Stimulated activated CD4-positive, alpha-beta T cell treated with anti-CD3 and anti-CD28 coated beads, Interleukin-12 subunit alpha, Interleukin-12 subunit beta, amount 100 ng/mL, for 4 hours (primary cell): ENCODE measurements around the gene TAPT1.
"Not testable (repeated sequence)": the region's sequence is repeated elsewhere in the genome, so short reads cannot be mapped to it uniquely, and the experiment has no call there.

Experiments used
- DNase-seq: peaks from one replicate; pipeline ENCODE4 v3.0.0-alpha.2; 2020

Gene TAPT1

DNA sequence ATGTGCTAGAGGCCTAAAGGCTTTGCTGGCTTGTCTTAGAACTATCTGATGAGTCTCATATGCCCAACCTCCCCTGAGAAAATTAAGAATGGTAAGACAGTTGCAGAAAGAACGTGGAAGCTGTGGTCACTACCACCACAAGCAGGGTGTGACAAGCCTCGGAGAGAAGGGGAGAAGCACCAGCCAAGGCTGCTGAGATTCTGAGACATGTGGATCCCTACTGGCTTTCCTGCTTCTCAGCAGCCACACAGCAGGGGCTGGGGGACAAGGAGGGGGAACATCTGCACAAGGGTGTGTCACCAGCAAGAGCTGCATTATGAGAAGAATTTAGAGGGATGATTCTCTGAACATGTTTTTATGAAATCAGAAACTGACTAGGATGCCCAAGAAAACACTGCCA lies 19.4 kb downstream of the TAPT1 start:
- DNase-seq = no peak

DNA sequence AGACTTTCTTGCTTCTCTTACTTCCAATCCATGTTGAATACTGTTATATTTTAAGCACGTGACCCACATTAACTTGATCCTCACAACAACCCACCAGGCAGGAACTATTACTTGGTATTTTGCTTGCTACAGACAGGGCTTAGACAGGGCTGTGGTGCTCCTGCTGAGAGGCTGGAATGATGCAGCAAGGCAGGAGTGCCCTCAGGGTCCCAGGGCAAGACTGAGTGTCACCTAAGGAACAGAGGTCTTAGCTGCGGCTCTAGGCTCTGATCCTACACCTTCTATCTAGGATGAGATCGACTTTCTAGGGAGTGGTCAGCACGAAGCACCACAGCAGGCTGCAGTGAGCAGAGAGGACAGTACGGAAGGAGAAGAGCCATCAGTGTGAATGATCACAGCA lies 20.0 kb downstream of the TAPT1 start:
- no peak for DNase-seq

DNA sequence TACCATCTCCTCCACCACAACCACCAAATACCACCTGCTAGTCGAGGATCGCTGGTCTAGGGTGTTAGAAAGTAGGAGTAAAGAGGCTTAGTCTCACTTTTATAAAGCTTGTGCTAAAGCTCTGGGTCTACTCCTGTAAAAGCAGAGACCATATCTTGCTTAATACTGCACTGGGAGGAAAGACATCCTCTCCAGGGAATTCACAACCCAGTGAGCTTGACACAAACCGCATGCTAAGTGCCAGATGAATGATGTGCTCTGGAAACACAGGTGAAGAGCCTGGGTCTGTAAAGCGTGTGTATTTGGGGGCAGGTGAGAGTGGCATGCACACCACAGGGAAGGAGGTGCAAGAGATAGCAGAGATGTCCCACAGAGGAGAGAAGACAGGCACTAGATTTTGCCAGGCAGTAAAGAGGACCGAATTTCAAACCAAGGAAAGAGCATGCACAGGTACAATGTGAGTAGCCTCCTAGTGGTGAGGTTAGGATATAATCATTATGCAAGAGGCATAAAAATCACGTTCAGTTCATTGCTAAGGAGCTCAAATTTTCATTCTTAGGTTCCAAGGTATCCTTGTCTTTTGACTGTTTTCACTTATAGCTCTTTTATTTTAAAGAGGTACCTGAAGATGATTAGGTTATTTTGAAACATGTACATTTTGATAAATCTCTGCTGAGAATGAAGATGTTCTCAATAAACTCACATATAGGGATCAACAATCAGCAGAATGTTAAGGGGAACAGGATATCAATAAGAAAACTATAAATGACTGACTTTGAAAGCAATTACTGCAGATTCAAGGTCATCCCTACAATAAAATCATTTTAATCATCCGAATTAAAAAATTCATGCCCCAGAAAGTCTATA lies 20.7 kb downstream of the TAPT1 start:
- DNase-seq = no peak

DNA sequence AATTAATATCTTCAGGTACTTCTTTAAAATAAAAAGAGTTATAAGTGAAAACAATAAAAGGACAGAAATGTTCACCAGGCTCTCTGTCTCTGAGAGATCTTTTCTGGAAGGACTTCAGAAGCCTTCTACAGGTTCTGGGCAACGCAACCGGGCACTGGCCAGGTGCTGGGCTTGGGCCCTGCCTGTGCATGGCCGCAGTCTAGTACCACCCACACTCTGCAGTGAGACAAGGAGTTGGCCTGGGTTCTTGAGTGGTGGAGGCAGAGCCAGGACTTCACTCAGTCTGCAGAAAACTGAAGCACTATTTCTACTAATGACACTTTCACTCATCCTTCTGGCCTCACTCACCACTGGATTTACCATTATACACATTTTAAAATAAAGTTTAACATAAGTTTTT lies 21.8 kb downstream of the TAPT1 start:
- no peak for DNase-seq

DNA sequence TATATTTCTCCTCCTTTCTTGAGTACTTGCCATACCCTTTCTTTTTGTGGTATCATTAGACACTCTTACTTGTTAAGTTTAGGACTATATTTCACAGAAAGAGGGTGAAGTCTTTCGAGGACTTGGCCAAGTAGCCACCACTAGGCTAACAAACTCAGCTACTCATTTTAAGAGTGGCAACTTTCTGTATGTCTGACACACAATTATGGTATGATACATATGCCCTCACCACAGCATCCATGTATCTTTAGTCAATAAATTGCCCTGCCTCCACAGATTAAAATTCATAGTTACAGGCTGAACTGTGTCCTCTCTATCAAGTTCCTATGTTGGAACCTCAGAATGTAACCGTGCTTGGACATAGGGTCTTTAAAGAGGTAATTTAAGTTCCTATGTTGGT lies 23.2 kb downstream of the TAPT1 start:
- no peak for DNase-seq

DNA sequence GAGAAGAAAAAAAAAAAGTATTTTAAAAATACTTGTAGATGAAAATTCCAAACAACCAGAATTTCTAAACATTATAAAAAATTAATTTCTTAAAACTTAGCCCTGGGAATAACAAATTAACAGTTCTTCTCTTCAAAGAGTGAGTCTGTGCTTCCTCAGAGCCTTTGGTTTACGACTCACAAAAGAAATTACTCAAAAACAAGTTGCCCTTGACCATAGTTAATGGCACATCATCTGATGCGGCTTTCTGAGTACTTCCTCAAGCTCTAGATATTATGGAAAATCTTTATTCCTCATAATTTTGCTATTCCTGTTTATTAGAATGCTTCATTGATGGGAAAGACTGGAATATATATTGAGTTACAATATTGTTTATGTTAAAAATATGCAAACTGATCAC lies 23.7 kb downstream of the TAPT1 start:
- no peak for DNase-seq

DNA sequence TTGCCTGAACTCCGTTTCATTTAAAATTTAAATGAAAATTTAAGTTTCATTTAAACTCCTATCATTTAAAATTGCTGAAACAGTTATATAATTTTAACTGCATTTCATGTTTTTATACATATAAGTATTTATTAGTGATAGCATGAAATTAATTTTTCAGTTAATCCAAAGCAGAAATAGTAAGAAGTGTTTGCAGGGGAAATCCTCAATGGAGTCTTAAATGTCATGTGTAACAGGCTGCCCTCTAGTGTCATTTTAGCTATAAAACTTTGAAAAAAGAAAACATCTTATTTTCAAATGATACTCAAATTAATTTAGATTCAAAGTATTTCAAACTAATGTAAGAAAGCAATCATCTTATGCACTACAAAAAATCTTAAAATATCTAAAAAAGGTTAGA lies 27.2 kb downstream of the TAPT1 start:
- no peak for DNase-seq

DNA sequence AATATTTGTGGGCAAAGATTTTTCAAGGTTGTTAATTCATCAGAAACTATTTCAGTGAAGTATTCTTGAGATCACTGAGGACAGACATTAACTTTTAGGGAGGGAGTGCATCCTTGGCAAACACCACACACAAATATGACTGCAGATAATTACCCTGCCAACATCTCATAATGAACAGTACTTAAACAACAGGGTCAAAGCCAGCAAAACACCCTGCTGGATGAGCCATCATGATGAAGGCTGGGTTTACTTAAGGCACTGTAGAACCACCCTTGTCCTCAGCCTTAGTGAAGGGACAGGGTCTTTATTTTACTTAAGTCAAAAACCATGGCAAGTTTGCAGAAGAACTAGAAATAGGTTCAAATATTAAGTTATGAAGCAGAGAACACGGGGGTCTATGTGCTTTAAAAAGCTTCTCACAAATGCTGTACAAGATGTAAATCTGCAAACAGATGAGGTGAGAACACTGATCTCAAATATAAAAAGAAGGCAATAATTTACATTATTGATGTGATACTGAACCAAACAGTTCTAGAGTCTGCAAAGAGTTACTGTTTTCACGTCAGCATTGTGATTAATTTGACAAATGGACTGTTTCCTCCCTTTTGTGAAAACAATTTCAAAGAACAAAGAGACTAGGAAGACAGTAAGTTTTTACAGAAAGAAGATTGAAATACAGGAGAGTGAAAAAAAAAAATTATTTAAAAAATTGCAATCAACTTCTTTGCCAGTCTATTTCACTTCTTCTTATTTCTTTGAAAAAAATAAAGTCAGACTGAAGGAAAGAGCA lies 28.2 kb downstream of the TAPT1 start:
- no peak for DNase-seq

DNA sequence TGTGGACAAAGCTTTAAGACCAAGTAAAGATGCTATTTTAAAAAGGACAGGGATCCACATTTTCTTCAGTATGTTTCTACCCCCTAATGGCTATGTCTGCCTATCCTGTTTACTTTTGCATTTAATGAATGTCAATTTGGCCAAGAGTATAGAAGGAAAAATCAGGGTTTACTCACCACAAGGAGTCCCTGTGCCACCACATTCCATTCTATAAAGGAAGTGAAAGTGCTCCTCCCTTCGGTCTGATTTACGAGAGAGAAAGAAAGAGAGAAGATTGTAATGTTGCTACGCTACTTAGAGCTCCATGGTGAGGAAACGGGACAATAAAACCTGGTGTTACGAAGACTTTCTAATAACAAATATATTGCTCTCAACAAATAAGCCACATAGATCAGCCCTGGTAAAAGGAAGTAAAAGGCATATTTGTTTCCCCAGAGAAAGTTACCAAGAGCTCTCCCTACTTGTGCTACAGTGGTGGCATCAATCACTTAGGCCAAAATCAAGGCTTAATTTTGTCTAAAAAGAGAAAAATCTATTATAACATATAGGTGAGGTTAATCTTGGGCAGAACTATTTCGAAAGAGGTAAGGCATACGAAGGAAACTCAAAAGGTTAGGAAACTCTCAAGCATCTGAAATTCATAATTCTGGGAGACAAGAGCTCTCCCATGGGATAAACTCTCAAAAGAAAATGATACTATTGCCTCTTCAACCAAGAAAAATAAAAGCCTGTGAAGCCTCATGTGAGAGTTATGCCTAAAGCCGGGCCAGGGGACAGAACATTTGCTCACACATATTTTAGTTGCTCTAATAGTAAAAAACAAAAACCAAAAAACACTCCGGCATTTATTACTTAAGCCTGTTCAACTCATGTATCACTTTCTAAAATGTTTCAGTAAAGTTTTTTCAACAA lies 29.5 kb downstream of the TAPT1 start:
- DNase-seq = no peak

DNA sequence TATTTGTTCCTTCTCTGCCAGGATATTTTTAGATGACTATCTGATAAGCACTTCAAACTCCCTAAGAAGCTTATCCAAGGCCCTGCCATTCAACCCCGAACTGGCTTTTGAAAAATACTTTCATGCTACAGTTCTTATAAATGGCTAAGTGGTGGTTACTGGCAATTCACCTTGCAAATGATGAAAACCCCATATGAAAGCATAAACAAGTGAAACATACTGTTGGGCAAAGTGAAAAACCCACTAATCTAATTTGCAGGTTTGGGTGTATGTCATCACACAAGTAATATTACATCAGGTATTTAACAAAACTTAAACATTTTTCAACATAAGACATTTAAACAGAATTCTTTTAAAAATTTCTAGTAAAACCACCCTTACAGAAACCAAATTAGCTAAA lies 31.1 kb downstream of the TAPT1 start:
- no peak for DNase-seq

DNA sequence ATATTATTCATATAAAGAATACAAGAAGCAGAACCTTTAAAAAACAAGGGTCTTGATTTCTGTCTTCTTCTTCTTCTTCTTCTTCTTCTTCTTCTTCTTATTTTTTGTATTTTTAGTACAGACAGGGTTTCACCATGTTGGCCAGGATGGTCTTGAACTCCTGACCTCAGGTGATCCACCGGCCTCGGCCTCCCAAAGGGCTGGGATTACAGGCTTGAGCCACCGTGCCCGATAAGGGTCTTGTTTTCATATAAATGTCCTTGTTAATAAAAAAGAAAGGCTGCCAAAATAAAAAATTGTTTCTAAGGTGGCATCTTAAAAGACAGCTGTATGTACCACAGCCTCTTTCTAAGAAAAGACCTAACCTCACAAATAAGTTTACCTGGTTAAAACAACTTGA lies 31.5 kb downstream of the TAPT1 start:
- not testable (repeated sequence) for DNase-seq

DNA sequence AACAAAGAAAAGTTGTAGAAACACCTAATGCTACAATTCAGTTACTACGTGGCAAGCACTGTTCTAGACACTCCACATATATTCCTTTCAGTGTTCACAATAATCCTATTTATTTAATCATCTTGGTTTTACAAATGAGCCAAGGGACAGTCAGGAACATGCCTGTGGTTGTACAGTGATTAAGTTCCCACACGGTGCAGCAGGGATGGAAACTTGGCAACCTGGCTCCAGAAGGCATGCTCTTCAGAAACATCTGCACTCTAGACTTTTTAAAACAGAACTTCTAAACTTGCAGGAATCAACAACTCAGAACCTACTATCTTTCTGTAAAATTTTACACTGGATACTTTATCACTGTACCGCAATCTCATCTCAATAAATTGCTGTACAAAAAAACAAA lies 32.1 kb downstream of the TAPT1 start:
- no peak for DNase-seq

DNA sequence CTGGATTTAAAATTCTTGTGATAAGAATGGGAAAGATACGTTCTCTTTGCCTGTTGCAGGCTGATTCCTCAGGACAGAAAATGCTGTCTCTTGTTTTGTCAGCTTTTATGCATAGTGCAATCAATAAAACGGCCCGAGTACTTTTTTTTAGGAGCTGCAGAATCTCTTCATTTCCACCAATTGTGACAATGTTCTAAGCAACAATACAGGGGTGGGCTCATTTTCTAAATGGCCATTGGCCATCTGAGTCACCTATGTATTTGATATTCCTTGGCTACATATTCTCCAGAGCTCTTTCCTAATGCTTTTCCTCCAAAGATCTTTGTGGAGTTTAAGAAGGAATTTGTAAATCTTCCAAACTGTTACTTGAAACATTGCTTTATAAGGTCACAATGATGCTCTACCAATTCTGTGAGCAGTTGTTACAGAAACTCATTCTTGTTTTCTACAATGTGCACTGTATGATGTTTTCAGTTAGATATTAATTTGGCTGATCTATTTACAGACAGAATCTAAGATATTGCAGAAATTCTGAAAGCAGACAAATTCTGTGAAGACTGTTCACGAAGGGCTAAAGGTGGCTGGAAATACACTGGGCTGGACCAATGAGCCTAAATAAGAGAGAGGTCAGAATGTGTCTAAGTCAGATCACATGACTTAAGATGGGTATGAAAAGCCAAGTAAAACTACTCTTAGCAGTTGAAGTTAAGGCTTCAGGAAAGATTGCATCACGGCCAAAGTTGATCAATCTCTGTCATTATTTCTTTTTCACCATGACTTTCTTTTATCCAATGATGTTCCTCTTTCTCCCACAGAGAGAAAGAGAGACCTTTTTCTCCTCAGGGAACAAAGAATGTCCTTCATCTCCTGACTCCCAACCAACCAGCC lies 33.4 kb downstream of the TAPT1 start:
- no peak for DNase-seq

DNA sequence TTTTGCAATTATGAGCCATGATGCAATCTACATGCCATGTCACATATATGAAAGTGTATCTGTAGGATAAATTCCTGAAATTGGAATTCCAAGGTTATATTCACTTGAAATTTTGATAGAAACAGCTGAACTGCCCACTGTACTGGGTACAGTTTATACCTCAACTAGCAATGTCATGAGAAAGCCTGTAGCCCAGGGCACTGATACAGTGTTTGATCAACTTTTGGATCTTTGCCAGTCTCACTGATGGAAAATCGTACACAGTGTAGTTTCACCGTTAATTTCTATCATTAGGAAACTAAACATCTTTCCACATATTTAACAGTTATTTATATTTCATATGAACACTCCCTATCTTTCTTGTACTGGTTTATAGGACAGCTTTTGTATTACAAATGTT lies 34.2 kb downstream of the TAPT1 start:
- no peak for DNase-seq

DNA sequence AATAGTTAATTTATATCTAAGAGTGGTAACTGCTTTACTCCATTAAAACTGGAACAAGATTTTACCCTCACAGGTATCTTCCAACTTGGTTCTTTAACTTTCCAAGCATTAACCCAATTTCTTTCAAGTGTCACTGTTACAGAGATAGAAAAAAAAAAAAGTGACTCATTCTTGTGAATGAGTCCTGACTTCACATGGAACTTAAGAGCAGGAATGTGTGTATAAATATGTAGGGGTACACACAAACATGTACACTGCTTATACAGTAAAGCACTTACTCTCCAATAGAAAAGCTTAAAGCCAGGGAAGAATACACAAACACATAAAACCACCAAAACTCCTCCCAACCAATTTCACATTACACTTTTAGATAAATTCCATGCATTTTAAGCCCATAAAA lies 38.8 kb downstream of the TAPT1 start:
- DNase-seq = no peak

DNA sequence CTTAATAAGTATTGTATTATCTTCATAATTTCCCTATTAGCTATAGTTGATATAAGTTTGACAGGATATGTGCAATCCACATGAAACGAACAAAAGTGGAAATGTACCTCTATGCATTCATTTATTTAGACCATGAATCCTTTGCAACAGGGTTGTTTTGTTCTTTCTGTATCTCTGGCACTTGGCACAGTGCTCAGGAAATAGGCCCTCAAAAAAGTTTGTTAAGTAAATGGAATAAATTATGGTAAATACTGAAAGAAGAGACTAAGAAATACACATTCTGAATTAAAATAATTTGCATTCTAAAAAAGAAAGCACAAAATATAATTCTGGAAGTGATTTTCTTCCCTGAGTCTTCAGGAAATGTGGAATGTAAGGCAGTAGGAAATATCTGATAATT lies 39.3 kb downstream of the TAPT1 start:
- DNase-seq = no peak

DNA sequence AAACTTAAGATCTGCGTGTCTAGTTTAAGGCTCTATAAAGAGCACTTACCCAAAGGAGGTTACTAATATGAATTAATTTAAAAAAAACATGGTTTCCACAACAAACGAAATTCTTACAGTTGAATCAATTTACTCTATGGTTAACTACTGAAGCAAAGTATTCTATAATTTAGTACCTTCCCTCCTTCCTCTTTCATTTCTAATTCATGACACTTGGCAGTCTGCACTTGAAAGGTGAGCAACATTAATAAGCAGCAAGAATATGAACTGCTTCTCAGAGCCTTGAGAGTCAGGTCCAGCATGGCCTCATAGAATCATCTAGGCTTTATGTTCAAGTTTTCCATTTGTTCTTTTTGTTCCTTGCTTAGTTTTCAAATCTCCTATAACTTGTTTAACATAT lies 42.7 kb downstream of the TAPT1 start:
- no peak for DNase-seq

DNA sequence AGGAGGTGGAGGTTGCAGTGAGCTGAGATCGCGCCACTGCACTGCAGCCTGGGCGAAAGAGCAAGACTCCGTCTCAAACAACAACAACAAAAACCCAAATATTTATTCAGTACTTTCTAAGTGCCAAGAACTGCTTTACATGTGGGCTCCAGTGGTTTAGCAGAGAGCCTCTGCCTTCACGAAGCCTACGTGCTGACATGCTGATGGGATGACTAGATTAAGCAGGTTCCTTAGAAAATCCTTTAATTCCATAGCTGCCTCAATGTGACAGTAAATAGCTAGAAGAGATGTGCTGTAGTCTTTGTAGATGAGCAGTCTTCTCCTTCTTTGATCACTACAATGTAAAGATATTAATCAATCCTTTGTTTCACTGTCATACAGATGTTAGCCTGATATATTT lies 49.6 kb downstream of the TAPT1 start:
- no peak for DNase-seq

DNA sequence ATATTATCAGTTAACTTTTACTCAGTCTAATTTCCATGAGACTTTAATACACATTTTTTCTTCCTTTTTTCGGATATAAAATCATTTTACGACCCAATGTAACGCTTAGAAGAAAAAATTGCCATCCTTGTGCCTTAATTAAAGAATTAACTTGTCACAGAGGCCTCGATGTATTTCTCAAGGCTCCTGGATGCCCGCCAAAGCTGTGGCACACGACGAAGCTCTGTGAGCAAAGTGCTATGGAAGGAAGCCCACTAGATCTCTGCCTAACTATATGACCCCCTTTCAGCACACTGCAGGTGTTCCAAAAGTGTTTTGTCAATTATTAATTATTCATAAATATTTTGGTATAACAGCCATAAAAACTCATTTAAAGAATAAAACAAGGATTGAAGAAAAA lies 54.4 kb downstream of the TAPT1 start:
- DNase-seq = no peak

DNA sequence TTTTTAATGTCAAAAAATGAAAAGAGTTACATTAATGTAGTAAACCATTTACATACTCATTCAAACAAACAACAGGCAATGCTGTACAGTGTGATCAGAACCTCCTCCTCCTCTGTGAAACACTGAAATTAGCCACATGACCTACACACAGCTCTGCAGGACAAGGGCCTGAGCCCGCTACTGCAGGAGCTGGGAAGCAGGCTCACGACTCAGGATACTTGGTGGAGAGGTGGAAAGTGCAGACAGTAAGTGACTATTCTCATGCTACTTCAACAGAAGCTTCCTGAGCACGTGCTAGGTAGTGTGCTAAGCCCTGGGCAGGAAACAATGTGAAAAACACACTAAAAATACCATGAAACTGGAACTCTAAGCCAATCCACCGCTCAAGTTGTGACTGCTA lies 56.8 kb downstream of the TAPT1 start:
- DNase-seq = no peak

DNA sequence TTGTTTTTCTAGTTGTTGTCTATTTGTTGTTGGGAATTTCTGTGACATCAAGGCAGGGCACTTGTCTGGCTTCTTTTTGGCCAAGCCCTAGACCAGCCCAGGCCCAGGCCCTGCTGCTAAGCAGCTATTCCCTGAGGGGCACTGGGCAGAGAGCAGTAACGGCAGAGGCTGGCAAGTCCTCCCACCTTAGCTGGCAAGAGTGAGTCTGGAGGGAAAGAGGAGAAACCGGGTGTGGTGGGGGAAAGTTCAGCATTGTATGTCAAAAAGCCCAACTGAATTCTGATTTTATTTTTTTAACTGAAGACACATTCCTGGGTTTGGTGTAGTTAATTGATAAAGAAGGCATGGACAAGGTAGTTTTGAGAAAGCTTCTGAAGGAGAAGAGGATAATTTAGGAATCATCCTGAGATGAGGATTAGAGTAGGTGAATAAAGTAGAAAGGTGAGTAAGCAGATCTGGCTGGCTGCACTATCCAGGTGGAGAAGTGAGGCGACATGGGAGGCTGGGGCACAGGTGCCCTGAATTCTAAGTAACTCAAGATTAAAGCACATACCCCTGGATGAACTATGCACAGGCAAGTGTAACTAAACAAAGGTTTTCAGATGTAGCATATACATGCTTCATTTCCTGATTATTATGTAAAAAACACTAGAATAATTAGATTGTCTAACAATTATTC lies 57.4 kb downstream of the TAPT1 start:
- no peak for DNase-seq

DNA sequence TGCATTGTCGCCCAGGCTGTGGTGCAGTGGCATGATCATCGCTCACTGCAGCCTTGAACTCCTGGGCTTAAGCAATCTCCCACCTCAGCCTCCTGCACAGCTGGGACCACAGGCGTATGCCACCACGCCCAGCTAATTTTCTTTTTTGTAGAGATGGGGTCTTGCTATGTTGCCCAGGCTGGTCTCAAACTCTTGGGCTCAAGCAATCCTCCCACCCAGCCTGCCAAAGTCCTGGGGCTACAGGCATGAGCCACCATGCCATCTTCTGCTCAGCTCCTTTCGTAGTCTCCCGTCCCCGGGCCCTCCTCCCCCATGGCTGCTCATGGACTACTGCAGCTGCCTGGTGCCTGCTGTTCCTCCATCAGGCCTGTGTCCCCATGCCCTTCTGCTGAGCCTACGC lies 58.1 kb downstream of the TAPT1 start:
- no peak for DNase-seq
